SK-N-SH treated with all-trans-retinoic acid at 6 μM for 48 hours (cell line): Measurements from ENCODE around the gene ADGRV1.

Experiments
- CREB5 ChIP-seq: fragments of 250-450 bp; sonication (Bioruptor Pico); IDR thresholded peaks from 2 replicates; pipeline ENCODE4 v1.5.1; 2020; ENCODE audit warnings: low read depth, mild to moderate bottlenecking, moderate library complexity
- CSRNP3 ChIP-seq: fragments of 250-450 bp; sonication (Bioruptor Pico); IDR thresholded peaks from 2 replicates; pipeline ENCODE4 v1.5.1; 2021; ENCODE audit warnings: mild to moderate bottlenecking, moderate library complexity
- ESRRG ChIP-seq: fragments of 250-450 bp; sonication (Bioruptor Pico); IDR thresholded peaks from 2 replicates; pipeline ENCODE4 v1.6.1; 2021; ENCODE audit warnings: mild to moderate bottlenecking
- ISL1 ChIP-seq: fragments of 250-450 bp; sonication (Bioruptor Pico); IDR thresholded peaks from 2 replicates; pipeline ENCODE4 v2.1.2; 2022; ENCODE audit warnings: mild to moderate bottlenecking, moderate library complexity
- OSR1 ChIP-seq: fragments of 250-450 bp; sonication (Bioruptor Pico); IDR thresholded peaks from 2 replicates; pipeline ENCODE4 v1.8.0; 2022; ENCODE audit warnings: moderate library complexity, mild to moderate bottlenecking, inconsistent platforms
- TOX ChIP-seq: fragments of 250-450 bp; sonication (Bioruptor Pico); IDR thresholded peaks from 2 replicates; pipeline ENCODE4 v1.8.0; 2021; ENCODE audit warnings: mild to moderate bottlenecking, moderate library complexity, borderline replicate concordance
- ZNF8 ChIP-seq: fragments of 450-650 bp; formaldehyde crosslinking; IDR thresholded peaks from 2 replicates; pipeline ENCODE4 v1.5.0; 2020; ENCODE audit warnings: mild to moderate bottlenecking, moderate library complexity

- TF ChIP-seq ISL1 (no peak), OSR1 (CRISPR knock-in tag) (no peak), TOX (CRISPR knock-in tag) (no peak), CREB5 (CRISPR knock-in tag) (no peak), ESRRG (no peak), ZNF8 (no peak), CSRNP3 (CRISPR knock-in tag) (no peak)
Measured at GRCh38 chr5:90563108-90563507, 4.5 kb downstream of the ADGRV1 start.
